ENCODE measurements around the gene GSTP1.

DNA sequence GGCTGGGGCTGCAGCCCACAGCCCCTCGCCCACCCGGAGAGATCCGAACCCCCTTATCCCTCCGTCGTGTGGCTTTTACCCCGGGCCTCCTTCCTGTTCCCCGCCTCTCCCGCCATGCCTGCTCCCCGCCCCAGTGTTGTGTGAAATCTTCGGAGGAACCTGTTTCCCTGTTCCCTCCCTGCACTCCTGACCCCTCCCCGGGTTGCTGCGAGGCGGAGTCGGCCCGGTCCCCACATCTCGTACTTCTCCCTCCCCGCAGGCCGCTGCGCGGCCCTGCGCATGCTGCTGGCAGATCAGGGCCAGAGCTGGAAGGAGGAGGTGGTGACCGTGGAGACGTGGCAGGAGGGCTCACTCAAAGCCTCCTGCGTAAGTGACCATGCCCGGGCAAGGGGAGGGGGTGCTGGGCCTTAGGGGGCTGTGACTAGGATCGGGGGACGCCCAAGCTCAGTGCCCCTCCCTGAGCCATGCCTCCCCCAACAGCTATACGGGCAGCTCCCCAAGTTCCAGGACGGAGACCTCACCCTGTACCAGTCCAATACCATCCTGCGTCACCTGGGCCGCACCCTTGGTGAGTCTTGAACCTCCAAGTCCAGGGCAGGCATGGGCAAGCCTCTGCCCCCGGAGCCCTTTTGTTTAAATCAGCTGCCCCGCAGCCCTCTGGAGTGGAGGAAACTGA lies 731 bp downstream of the GSTP1 start:
- TF ChIP-seq, protein P1, sequence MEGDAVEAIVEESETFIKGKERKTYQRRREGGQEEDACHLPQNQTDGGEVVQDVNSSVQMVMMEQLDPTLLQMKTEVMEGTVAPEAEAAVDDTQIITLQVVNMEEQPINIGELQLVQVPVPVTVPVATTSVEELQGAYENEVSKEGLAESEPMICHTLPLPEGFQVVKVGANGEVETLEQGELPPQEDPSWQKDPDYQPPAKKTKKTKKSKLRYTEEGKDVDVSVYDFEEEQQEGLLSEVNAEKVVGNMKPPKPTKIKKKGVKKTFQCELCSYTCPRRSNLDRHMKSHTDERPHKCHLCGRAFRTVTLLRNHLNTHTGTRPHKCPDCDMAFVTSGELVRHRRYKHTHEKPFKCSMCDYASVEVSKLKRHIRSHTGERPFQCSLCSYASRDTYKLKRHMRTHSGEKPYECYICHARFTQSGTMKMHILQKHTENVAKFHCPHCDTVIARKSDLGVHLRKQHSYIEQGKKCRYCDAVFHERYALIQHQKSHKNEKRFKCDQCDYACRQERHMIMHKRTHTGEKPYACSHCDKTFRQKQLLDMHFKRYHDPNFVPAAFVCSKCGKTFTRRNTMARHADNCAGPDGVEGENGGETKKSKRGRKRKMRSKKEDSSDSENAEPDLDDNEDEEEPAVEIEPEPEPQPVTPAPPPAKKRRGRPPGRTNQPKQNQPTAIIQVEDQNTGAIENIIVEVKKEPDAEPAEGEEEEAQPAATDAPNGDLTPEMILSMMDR (IDR thresholded peaks at IDR 0.05; ENCODE audit: low read depth, low read length) = no peak
- TF ChIP-seq EZH2phosphoT487 (IDR thresholded peaks at IDR 0.05; ENCODE audit: low read depth) = no peak
